Fibroblast of mammary gland (primary cell): Measurements from ENCODE around the gene HAUS1.

Experiments used
- DNase-seq: peaks from one replicate; pipeline ENCODE4 v3.0.0-alpha.2; 2010; ENCODE audit warnings: low read depth
- H3K4me3 ChIP-seq: 2 replicates; pipeline ENCODE4 v1.5.1; 2011; ENCODE audit warnings: low read depth, mild to moderate bottlenecking, low read length, moderate library complexity; ENCODE audit not compliant: control insufficient read depth
- CTCF ChIP-seq: conservative IDR thresholded peaks from 2 replicates; pipeline ENCODE4 v1.5.1; 2011; ENCODE audit warnings: low read depth, low read length, inconsistent platforms; ENCODE audit not compliant: control insufficient read depth, insufficient read depth

The HAUS1 gene

GRCh38 chr18:46134920-46135675, 30.9 kb downstream of the HAUS1 start:
- TF ChIP-seq CTCF, result no peak
- no peak for DNase-seq
- H3K4me3 ChIP-seq, result no peak overlapping the region

- no peak overlapping the region for H3K4me3 ChIP-seq
- no peak for TF ChIP-seq CTCF
- no peak for DNase-seq
Observed at GRCh38 chr18:46140173-46140572, 36.0 kb downstream of the HAUS1 start.

GRCh38 chr18:46141199-46141598, 37.0 kb downstream of the HAUS1 start:
- no peak for DNase-seq
- no peak for TF ChIP-seq CTCF

GRCh38 chr18:46148810-46149209, 44.6 kb downstream of the HAUS1 start:
- DNase-seq, result peak; percentile 64
- peak; percentile 55 for TF ChIP-seq CTCF
- H3K4me3 ChIP-seq, result no peak overlapping the region

More at GRCh38 chr18:46141199-46141598, 37.0 kb downstream of the HAUS1 start:
- H3K4me3 ChIP-seq, result no peak overlapping the region

GRCh38 chr18:46152436-46152807, 48.2 kb downstream of the HAUS1 start:
- peak; percentile 83 for DNase-seq
- TF ChIP-seq CTCF, result no peak
- H3K4me3 ChIP-seq, result no peak overlapping the region

GRCh38 chr18:46152808-46153617, 48.8 kb downstream of the HAUS1 start:
- no peak for DNase-seq
- no peak overlapping the region for H3K4me3 ChIP-seq
- TF ChIP-seq CTCF, result no peak
